Activated T-helper 17 cell treated with anti-CD3 and anti-CD28 coated beads, Interleukin-2, amount 50 U/mL, for 72 hours (primary cell): ENCODE results near the gene PML. TPM values are rescaled to one million over a fixed set of nuclear protein-coding genes. Genes with fewer than 3 reads are reported as not detected.

ENCODE experiments used
- ATAC-seq: fragments of 150-1000 bp; cut with Tn5 transposase; replicated peaks from 2 replicates; pipeline ENCODE4 v1.10.0; 2021; ENCODE audit warnings: mild to moderate bottlenecking, moderate library complexity
- H3K27ac Mint-ChIP-seq: one replicate; pipeline ENCODE4 v1.8.0; 2022; ENCODE audit warnings: mixed read lengths
- H3K27me3 Mint-ChIP-seq: one replicate; pipeline ENCODE4 v1.8.0; 2022; ENCODE audit warnings: mixed read lengths
- H3K36me3 Mint-ChIP-seq: one replicate; pipeline ENCODE4 v1.8.0; 2022; ENCODE audit warnings: low read depth, mild to moderate bottlenecking, mixed read lengths
- H3K4me1 Mint-ChIP-seq: one replicate; pipeline ENCODE4 v1.8.0; 2022; ENCODE audit warnings: mixed read lengths
- H3K4me3 Mint-ChIP-seq: one replicate; pipeline ENCODE4 v1.8.0; 2022; ENCODE audit warnings: mild to moderate bottlenecking, mixed read lengths
- H3K9me3 Mint-ChIP-seq: one replicate; pipeline ENCODE4 v1.8.0; 2022; ENCODE audit warnings: mixed read lengths
- total RNA-seq, 2 donors: library from RNA; stranded (reverse); gene quantifications; one replicate each; pipeline ENCODE4 v1.2.3, GENCODE V29; 2022

PML gene
- total RNA-seq, 2 donors from 2014 or later, result 67.4 to 74.1 TPM

DNA sequence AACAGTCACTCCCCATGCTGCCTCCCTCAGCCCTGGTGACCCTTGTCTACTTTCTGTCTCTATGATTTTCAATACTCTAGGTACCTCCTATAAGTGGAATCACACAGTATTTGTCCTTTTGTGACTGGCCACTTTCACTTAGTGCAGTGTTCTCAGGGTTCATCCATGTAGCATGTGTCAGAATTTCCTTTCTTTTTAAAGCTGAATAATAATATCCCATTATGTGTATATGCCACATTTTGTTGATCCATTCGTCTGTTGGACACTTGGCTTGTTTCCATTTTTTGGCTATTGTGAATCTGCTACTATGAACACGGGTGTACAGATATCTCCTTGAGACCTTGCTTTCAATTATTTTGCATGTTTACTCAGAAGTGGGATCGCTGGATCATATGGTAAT lies 34.1 kb downstream of the PML start:
- ATAC-seq, result no peak
- peaks cover 85% of the 10 kb centered on the region for H3K36me3 Mint-ChIP-seq
- no peaks in the 10 kb centered on the region for H3K27me3 Mint-ChIP-seq
- H3K9me3 Mint-ChIP-seq, result no peaks in the 10 kb centered on the region
- no peak overlapping the region for H3K27ac Mint-ChIP-seq
- H3K4me1 Mint-ChIP-seq, result no peaks in the 10 kb centered on the region
- H3K4me3 Mint-ChIP-seq, result no peak overlapping the region

DNA sequence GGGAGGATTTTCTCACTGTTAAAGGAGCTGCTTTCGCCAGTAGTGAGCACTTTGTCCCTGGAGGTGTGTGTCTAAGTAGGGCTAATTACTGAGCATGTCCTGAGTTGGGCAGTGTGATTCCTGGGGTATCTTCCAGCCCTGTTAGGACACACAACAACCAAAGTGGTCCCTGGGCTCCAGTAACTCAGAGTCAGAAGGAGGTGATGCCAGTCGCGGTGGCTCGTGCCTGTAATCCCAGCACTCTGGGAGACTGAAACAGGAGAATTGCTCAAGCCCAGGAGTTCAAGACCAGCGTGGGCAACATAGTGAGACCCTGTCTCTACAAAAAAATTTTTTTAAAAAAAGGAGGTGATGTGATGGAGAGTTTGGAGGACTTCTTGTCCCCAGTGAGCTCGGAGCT lies 37.5 kb downstream of the PML start:
- H3K36me3 Mint-ChIP-seq, result peaks cover 87% of the 10 kb centered on the region
- H3K27me3 Mint-ChIP-seq, result no peaks in the 10 kb centered on the region
- no peaks in the 10 kb centered on the region for H3K4me1 Mint-ChIP-seq
- H3K9me3 Mint-ChIP-seq, result no peaks in the 10 kb centered on the region
- ATAC-seq, result no peak
- no peak overlapping the region for H3K4me3 Mint-ChIP-seq
- peak overlapping the region; percentile 38 for H3K27ac Mint-ChIP-seq

- no peaks in the 10 kb centered on the region for H3K9me3 Mint-ChIP-seq
- H3K27me3 Mint-ChIP-seq, result no peaks in the 10 kb centered on the region
- H3K4me1 Mint-ChIP-seq, result no peaks in the 10 kb centered on the region
- no peak overlapping the region for H3K27ac Mint-ChIP-seq
- no peak overlapping the region for H3K4me3 Mint-ChIP-seq
- peaks cover 87% of the 10 kb centered on the region for H3K36me3 Mint-ChIP-seq
- no peak for ATAC-seq
Observed at GRCh38 chr15:74032606-74033561, 38.4 kb downstream of the PML start.

DNA sequence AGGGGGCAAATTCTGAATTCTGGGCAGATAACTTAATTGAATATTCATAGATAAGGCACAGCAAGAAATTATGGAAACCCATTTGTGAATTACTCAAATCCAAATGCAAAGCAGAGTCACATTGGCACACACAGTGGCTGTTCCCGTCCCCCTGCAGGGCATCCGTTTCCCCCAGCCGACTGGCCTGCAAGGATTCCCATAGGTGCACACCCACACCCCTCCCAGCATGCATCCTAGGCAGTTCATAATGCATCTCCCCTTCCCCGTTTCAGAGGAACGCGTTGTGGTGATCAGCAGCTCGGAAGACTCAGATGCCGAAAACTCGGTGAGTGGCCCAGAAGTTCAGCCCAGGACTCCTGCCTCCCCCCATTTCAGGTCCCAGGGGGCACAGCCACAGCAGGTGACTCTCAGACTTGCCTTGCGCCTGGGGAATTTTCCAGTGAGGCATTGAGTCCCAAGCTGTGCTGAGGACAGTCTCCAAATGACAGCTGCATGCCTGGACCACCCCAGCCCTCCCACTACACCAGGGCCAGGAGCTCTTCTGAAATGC lies 39.8 kb downstream of the PML start:
- Mint-ChIP-seq H3K27ac (no peak overlapping the region), H3K4me1 (no peaks in the 10 kb centered on the region), H3K9me3 (no peaks in the 10 kb centered on the region), H3K36me3 (peaks cover 76% of the 10 kb centered on the region), H3K4me3 (no peak overlapping the region), H3K27me3 (no peaks in the 10 kb centered on the region)
- ATAC-seq, result no peak

- H3K9me3 Mint-ChIP-seq, result no peaks in the 10 kb centered on the region
- H3K27me3 Mint-ChIP-seq, result no peaks in the 10 kb centered on the region
- no peaks in the 10 kb centered on the region for H3K4me1 Mint-ChIP-seq
- H3K36me3 Mint-ChIP-seq, result peaks cover 68% of the 10 kb centered on the region
- no peak for ATAC-seq
- H3K27ac Mint-ChIP-seq, result no peak overlapping the region
- H3K4me3 Mint-ChIP-seq, result no peak overlapping the region
Observed at GRCh38 chr15:74035121-74036017, 40.9 kb downstream of the PML start.

- Mint-ChIP-seq H3K27me3 (no peaks in the 10 kb centered on the region), H3K4me1 (no peaks in the 10 kb centered on the region), H3K27ac (peak overlapping the region; percentile 28), H3K4me3 (no peak overlapping the region), H3K9me3 (no peaks in the 10 kb centered on the region), H3K36me3 (peaks cover 60% of the 10 kb centered on the region)
- no peak for ATAC-seq
Observed at GRCh38 chr15:74036271-74037170, 42.0 kb downstream of the PML start.

DNA sequence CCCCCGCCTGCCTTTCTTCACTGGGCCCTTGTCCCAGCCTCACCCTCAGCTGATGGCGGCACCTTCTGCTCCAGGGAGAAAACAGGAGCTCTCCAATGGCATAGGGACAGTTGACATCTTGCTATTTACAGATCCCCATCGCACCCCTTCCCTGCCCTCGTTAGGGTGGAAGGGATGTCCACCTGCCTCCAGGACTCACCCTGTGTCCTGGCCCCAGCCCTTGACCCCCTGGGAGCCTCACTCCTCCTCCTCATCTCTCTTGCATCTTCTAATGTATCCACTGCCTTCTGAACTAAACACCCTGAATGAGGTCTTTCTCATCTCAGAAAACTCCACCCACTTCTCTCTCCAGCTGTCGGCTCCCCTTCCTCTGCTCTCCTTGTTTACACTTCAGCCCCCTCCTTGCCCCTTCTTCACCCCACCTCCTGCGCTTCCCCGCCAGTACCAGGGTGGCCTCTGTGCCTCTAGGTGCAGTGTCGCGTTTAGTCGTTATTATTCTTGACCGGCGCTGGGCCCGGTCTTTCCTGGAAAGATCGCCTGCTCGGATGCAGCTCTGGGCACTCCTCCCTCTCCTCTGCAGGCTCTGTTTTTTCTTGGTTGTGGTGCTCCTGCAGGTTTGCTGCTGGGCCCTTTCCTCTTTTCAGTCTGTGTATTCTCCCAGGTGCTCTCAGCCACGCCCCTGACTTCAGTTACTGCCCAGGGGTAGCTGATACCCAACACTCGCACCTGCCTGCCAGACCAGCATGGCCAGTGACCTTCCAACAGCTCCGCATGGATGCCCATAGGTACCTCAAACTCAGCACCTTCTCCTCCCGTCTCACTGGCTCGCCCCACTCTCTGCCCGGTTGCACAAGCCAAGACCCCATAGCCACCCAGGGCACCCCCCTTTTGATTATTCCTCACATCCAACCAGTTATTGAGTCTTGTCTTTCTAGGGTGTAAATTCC lies 42.9 kb downstream of the PML start:
- H3K9me3 Mint-ChIP-seq, result no peaks in the 10 kb centered on the region
- H3K4me1 Mint-ChIP-seq, result no peaks in the 10 kb centered on the region
- peaks cover 52% of the 10 kb centered on the region for H3K36me3 Mint-ChIP-seq
- no peak for ATAC-seq
- H3K4me3 Mint-ChIP-seq, result no peak overlapping the region
- no peaks in the 10 kb centered on the region for H3K27me3 Mint-ChIP-seq
- peak overlapping the region; percentile 28 for H3K27ac Mint-ChIP-seq

GRCh38 chr15:74038707-74039655 lies 44.5 kb downstream of the PML start:
- no peaks in the 10 kb centered on the region for H3K27me3 Mint-ChIP-seq
- H3K36me3 Mint-ChIP-seq, result peaks cover 40% of the 10 kb centered on the region
- no peak overlapping the region for H3K4me3 Mint-ChIP-seq
- no peaks in the 10 kb centered on the region for H3K9me3 Mint-ChIP-seq
- H3K27ac Mint-ChIP-seq, result no peak overlapping the region
- no peak for ATAC-seq
- H3K4me1 Mint-ChIP-seq, result no peaks in the 10 kb centered on the region

- H3K27ac Mint-ChIP-seq, result no peak overlapping the region
- H3K4me3 Mint-ChIP-seq, result no peak overlapping the region
- H3K9me3 Mint-ChIP-seq, result no peaks in the 10 kb centered on the region
- no peaks in the 10 kb centered on the region for H3K4me1 Mint-ChIP-seq
- peaks cover 34% of the 10 kb centered on the region for H3K36me3 Mint-ChIP-seq
- no peak for ATAC-seq
- H3K27me3 Mint-ChIP-seq, result no peaks in the 10 kb centered on the region
Observed at GRCh38 chr15:74039656-74040010, 45.1 kb downstream of the PML start.

DNA sequence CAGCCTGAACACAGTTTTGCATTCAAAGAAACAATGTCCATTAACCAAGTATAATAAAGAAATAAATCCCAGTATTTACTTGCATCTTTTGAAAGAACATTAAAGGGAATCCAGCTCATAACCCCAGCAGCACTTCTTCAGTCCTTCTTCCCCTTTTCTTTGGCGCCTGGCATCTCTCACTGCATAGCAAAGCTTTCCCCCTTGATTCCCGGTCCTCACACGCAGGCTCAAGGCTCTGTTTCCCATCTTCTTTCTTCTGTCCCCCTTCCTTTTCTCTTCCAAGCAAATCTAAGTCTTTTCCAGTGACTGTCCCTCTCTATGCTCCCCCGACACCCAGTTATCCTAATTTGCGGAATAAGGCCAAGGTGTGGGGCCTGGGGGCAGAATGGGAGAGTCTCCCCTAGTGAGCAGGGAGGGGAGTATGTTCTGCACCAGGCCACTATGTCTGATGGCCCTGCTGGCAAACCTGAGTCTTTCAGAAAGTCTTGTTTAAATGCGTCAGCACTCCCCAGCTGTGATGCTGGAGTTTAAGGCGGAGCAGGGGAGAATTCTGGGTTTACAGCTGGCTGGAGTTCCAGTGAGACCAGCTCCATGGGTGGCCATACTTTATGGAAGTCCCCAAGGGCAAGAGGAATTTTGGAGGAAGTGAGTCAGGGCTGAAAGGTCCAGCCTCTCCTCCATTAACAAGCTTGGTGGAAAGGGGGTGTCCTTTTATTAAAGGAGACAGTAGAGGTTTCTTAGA lies 45.8 kb downstream of the PML start:
- peak overlapping the region; percentile 16 for H3K27ac Mint-ChIP-seq
- H3K4me1 Mint-ChIP-seq, result no peaks in the 10 kb centered on the region
- H3K36me3 Mint-ChIP-seq, result peaks cover 27% of the 10 kb centered on the region
- H3K27me3 Mint-ChIP-seq, result no peaks in the 10 kb centered on the region
- ATAC-seq, result no peak
- no peak overlapping the region for H3K4me3 Mint-ChIP-seq
- H3K9me3 Mint-ChIP-seq, result no peaks in the 10 kb centered on the region

DNA sequence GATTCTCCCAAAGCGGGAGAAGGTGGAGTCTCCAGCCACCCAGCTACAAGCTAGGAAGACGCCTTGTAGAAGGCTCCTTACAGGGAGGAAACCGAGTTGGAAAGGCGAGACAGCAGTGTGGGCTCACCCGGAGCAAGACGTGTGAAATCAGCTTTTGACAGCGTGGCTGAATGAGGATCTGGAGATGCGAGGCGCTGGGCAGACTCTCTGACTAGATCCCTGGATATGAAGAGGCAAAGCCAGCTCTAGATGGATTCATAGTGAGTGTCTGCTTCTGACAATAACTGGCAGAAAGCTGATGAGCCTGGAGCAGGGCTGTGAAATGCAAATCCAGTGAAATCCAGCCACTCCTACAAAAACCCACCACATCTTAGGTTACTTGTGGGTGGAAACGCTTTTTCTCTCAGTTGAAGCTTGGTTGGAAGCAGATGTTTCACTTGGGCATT lies 46.8 kb downstream of the PML start:
- no peaks in the 10 kb centered on the region for H3K4me1 Mint-ChIP-seq
- peaks cover 17% of the 10 kb centered on the region for H3K36me3 Mint-ChIP-seq
- no peak overlapping the region for H3K4me3 Mint-ChIP-seq
- ATAC-seq, result no peak
- no peaks in the 10 kb centered on the region for H3K27me3 Mint-ChIP-seq
- no peaks in the 10 kb centered on the region for H3K9me3 Mint-ChIP-seq
- no peak overlapping the region for H3K27ac Mint-ChIP-seq
